H1 (cell line): ENCODE measurements around the gene TRABD2A.

ENCODE experiments used
- CREB1 ChIP-seq: IDR thresholded peaks from 2 replicates; pipeline ENCODE4 v1.6.1; 2012; ENCODE audit warnings: inconsistent platforms
- CTCF ChIP-seq, 3 experiments: IDR thresholded peaks; 1 replicate in 2 of 3; 2 replicates in 1 of 3; pipeline versions ENCODE4 v1.5.1 to v1.6.1; 2011; ENCODE audit warnings: low read length in 3 of 3, mild to moderate bottlenecking in 3 of 3, inconsistent platforms in 2 of 3, low read depth in 1 of 3, moderate library complexity in 1 of 3; ENCODE audit not compliant: insufficient read depth in 1 of 3; ENCODE audit errors: control extremely low read depth in 1 of 3
- EZH2 ChIP-seq: fragments of 200-600 bp; sonication (generic); IDR thresholded peaks from 2 replicates; pipeline ENCODE4 v1.7.1; 2012; ENCODE audit warnings: low read depth, mild to moderate bottlenecking, moderate library complexity, low read length, inconsistent platforms; ENCODE audit not compliant: severe bottlenecking
- GABPA ChIP-seq: IDR thresholded peaks from 2 replicates; pipeline ENCODE4 v1.6.1; 2011; ENCODE audit warnings: mild to moderate bottlenecking, low read length, moderate library complexity, borderline replicate concordance; ENCODE audit not compliant: insufficient read depth
- POLR2A ChIP-seq, 2 experiments: IDR thresholded peaks; 1 replicate in 1 of 2; 2 replicates in 1 of 2; pipeline ENCODE4 v1.6.1; 2011; ENCODE audit warnings: low read depth in 2 of 2, low read length in 2 of 2, mild to moderate bottlenecking in 2 of 2; ENCODE audit errors: control extremely low read depth in 1 of 2
- SP1 ChIP-seq: IDR thresholded peaks from 2 replicates; pipeline ENCODE4 v1.6.1; 2011; ENCODE audit warnings: low read depth, low read length
- ZNF274 ChIP-seq: IDR thresholded peaks from 2 replicates; pipeline ENCODE4 v1.7.0; 2012; ENCODE audit warnings: low read length, borderline replicate concordance; ENCODE audit errors: extremely low read depth
- TF ChIP-seq, protein P1 (sequence below): IDR thresholded peaks from 2 replicates; pipeline ENCODE4 v1.6.1; 2012; ENCODE audit warnings: low read length, inconsistent platforms

DNA sequence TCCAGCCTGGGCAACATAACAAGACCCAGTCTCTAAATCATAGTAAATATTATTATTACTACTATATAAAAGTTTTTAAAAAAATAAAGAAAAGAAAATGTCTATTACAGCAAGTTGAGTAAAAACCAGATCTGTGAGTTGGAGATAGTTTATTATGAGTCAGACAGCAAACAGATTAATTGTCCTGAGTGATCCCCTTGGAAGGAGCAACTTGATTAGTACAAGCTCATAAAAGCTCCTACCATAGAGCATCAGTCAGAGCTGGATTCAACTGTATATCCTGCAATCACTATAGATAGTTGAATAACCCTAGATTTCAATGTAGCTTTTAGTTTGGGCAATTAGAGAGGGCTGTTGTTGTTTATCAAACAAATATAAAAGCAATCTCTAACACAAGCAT, 84.1 kb downstream of the TRABD2A start:
- TF ChIP-seq POLR2A (IDR thresholded peaks at IDR 0.05; ENCODE audit: control extremely low read depth in 1 of 2, low read depth in 2 of 2, low read length in 2 of 2) (no peak), ZNF274 (no peak), SP1 (no peak), GABPA (no peak), CTCF (IDR thresholded peaks at IDR 0.05; ENCODE audit: control extremely low read depth in 1 of 3, insufficient read depth in 1 of 3, low read depth in 1 of 3, low read length in 3 of 3) (no peak), CREB1 (no peak), EZH2 (no peak)
- TF ChIP-seq, protein P1, sequence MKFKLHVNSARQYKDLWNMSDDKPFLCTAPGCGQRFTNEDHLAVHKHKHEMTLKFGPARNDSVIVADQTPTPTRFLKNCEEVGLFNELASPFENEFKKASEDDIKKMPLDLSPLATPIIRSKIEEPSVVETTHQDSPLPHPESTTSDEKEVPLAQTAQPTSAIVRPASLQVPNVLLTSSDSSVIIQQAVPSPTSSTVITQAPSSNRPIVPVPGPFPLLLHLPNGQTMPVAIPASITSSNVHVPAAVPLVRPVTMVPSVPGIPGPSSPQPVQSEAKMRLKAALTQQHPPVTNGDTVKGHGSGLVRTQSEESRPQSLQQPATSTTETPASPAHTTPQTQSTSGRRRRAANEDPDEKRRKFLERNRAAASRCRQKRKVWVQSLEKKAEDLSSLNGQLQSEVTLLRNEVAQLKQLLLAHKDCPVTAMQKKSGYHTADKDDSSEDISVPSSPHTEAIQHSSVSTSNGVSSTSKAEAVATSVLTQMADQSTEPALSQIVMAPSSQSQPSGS: no peak
